ENCODE data around the gene OXGR1. TPM values are rescaled to one million over a fixed set of nuclear protein-coding genes. Genes with fewer than 3 reads are reported as not detected.

OXGR1 gene
- total RNA-seq, 2 experiments from 2014 or later, result not detected

- H2AFZ ChIP-seq (ENCODE audit: low read length), result no peak overlapping the region
- no peaks in the 10 kb centered on the region for H4K20me1 ChIP-seq (ENCODE audit: insufficient read depth, low read length)
- no peak for DNase-seq (ENCODE audit: low spot score)
- no peaks in the 10 kb centered on the region for H3K9me3 ChIP-seq (ENCODE audit: low read length)
- H3K4me3 ChIP-seq (ENCODE audit: low read depth, low read length, poor library complexity, severe bottlenecking), result no peak overlapping the region
- TF ChIP-seq CTCF (conservative IDR thresholded peaks at IDR 0.05; ENCODE audit: low read length) (no peak), EZH2phosphoT487 (IDR thresholded peaks at IDR 0.05; ENCODE audit: borderline replicate concordance, low read depth, low read length) (no peak)
- H3K79me2 ChIP-seq (ENCODE audit: insufficient read depth, low read depth, low read length), result no peaks in the 10 kb centered on the region
- intact Hi-C loops (cut with micrococcal nuclease; ENCODE audit: unreplicated experiment), result no loop called here
- ChIA-PET CTCF (ENCODE audit: unreplicated experiment) (no interaction called here), POLR2A (interaction anchor here (1.8 kb wide), 1 partner anchor 11 kb away, joined by 10 read pairs; no protein-coding TSS in a partner anchor)
- no peaks in the 10 kb centered on the region for H3K36me3 ChIP-seq (ENCODE audit: insufficient read depth, low read length)
- peaks cover 27% of the 10 kb centered on the region for H3K4me1 ChIP-seq (ENCODE audit: insufficient read depth, low read length, poor library complexity, severe bottlenecking)
- no peak overlapping the region for H3K27ac ChIP-seq (ENCODE audit: low read depth, low read length, poor library complexity, severe bottlenecking)
- H3K4me2 ChIP-seq (ENCODE audit: low read length), result no peak overlapping the region
- BruUV-seq (replicated peaks), result no TSS peak
- no peaks in the 10 kb centered on the region for H3K9me2 ChIP-seq (ENCODE audit: insufficient read depth, low read length)
These were observed 8.8 kb upstream of the OXGR1 start for GRCh38 chr13:97003071-97003470.

DNA sequence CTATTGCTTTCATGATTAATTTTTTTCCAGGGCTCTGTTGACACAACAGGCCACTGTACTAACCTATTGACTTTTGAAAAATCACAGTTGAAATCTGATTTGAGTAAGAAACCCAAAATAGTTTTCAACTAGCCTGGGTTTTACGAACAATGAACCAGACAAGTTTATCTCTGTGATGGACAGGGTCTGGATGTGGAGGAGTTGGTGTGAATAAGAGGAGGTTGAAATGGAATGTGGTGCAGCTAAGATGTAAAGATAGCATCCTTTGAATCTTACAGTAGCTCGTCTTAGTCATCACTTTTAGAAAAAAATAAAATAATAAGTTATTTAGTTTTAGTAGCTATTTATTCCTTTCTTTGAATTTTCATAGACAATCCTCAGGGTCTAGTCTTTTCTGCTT is 8.3 kb upstream of the OXGR1 start:
- TF ChIP-seq CTCF (conservative IDR thresholded peaks at IDR 0.05; ENCODE audit: low read length) (no peak), EZH2phosphoT487 (IDR thresholded peaks at IDR 0.05; ENCODE audit: borderline replicate concordance, low read depth, low read length) (no peak)
- H3K4me2 ChIP-seq (ENCODE audit: low read length), result no peak overlapping the region

DNA sequence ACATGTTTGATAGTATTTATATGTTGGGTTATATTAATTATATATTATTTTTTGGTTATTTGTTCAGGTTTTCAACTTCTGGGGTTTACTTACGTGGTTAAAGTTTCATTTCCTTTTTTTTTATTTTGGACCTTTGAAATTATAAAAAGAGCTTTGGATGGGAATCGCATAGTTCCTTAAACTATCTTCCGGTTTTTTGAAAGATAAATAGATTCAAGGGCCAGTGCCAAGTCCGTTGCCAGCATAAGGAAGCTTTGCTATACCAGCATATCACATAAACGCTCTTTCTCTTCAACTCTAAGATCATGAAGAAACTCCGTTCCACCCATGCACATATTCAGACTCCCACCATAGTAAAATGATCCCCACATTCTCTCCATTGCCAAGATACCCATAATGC is 7.4 kb upstream of the OXGR1 start:
- peak; percentile 14 for DNase-seq (ENCODE audit: low spot score)
- H3K36me3 ChIP-seq (ENCODE audit: insufficient read depth, low read length), result no peaks in the 10 kb centered on the region
- H3K27ac ChIP-seq (ENCODE audit: low read depth, low read length, poor library complexity, severe bottlenecking), result no peak overlapping the region
- H4K20me1 ChIP-seq (ENCODE audit: insufficient read depth, low read length), result no peaks in the 10 kb centered on the region
- H3K9me2 ChIP-seq (ENCODE audit: insufficient read depth, low read length), result no peaks in the 10 kb centered on the region
- no TSS peak for BruUV-seq (replicated peaks)
- H3K9me3 ChIP-seq (ENCODE audit: low read length), result no peaks in the 10 kb centered on the region
- intact Hi-C loops (cut with micrococcal nuclease; ENCODE audit: unreplicated experiment), result no loop called here
- no peak overlapping the region for H2AFZ ChIP-seq (ENCODE audit: low read length)
- H3K4me1 ChIP-seq (ENCODE audit: insufficient read depth, low read length, poor library complexity, severe bottlenecking), result peaks cover 41% of the 10 kb centered on the region
- H3K79me2 ChIP-seq (ENCODE audit: insufficient read depth, low read depth, low read length), result no peaks in the 10 kb centered on the region
- ChIA-PET CTCF (ENCODE audit: unreplicated experiment) (no interaction called here), POLR2A (interaction anchor here (0.8 kb wide), 1 partner anchor 9 kb away, joined by 3 read pairs; no protein-coding TSS in a partner anchor)
- peak overlapping the region; percentile 51 for H3K4me2 ChIP-seq (ENCODE audit: low read length)
- H3K4me3 ChIP-seq (ENCODE audit: low read depth, low read length, poor library complexity, severe bottlenecking), result no peak overlapping the region
- TF ChIP-seq CTCF (conservative IDR thresholded peaks at IDR 0.05; ENCODE audit: low read length), result no peak
- no peak for TF ChIP-seq EZH2phosphoT487 (IDR thresholded peaks at IDR 0.05; ENCODE audit: borderline replicate concordance, low read depth, low read length)

More for the DNA sequence above, 8.3 kb upstream of the OXGR1 start:
- no TSS peak for BruUV-seq (replicated peaks)
- Histone ChIP-seq H3K9me3 (ENCODE audit: low read length) (no peaks in the 10 kb centered on the region), H3K9me2 (ENCODE audit: insufficient read depth, low read length) (no peaks in the 10 kb centered on the region), H3K36me3 (ENCODE audit: insufficient read depth, low read length) (no peaks in the 10 kb centered on the region), H3K4me1 (ENCODE audit: insufficient read depth, low read length, poor library complexity, severe bottlenecking) (peaks cover 31% of the 10 kb centered on the region), H3K27ac (ENCODE audit: low read depth, low read length, poor library complexity, severe bottlenecking) (no peak overlapping the region), H3K79me2 (ENCODE audit: insufficient read depth, low read depth, low read length) (no peaks in the 10 kb centered on the region), H4K20me1 (ENCODE audit: insufficient read depth, low read length) (no peaks in the 10 kb centered on the region), H2AFZ (ENCODE audit: low read length) (no peak overlapping the region), H3K4me3 (ENCODE audit: low read depth, low read length, poor library complexity, severe bottlenecking) (no peak overlapping the region)
- CTCF ChIA-PET (ENCODE audit: unreplicated experiment), result no interaction called here
- intact Hi-C loops (cut with micrococcal nuclease; ENCODE audit: unreplicated experiment), result no loop called here
- DNase-seq (ENCODE audit: low spot score), result no peak
- POLR2A ChIA-PET, result interaction anchor here (0.6 to 1.8 kb wide), 2 partner anchors 12 to 35 kb away, joined by 3 to 10 read pairs; no protein-coding TSS in a partner anchor

Measured in OCI-LY7 (cell line).